K562 (cell line): Measurements from ENCODE around the gene SH3BGRL2.

Source experiments
- CCNT2 ChIP-seq: IDR thresholded peaks from 2 replicates; pipeline ENCODE4 v1.6.1; 2011; ENCODE audit warnings: borderline replicate concordance, low read depth, mild to moderate bottlenecking, moderate library complexity, mixed read lengths, low read length; ENCODE audit not compliant: insufficient read length; ENCODE audit errors: extremely low read depth
- CREM ChIP-seq: IDR thresholded peaks from 2 replicates; pipeline ENCODE4 v1.6.1; 2014; ENCODE audit warnings: antibody characterized with exemption, low read depth
- CTCF ChIP-seq, 3 experiments: IDR thresholded peaks in 2 of 3; conservative IDR thresholded peaks in 1 of 3; 2 replicates each; pipeline ENCODE4 v1.5.1; 2011 to 2012; ENCODE audit warnings: low read length in 3 of 3, mild to moderate bottlenecking in 3 of 3, control low read depth in 2 of 3, improper control_type of control experiment in 1 of 3, inconsistent platforms in 1 of 3, low read depth in 1 of 3, mixed read lengths in 1 of 3, moderate library complexity in 1 of 3; ENCODE audit not compliant: insufficient read depth in 2 of 3
- ELF4 ChIP-seq: fragments of 450-650 bp; formaldehyde crosslinking; IDR thresholded peaks from 2 replicates; pipeline ENCODE4 v1.4.0; 2022; ENCODE audit warnings: missing genetic modification characterization
- EZH2 ChIP-seq: IDR thresholded peaks from 2 replicates; pipeline ENCODE4 v1.6.1; 2012; ENCODE audit warnings: low read depth, mild to moderate bottlenecking, inconsistent platforms, low read length, borderline replicate concordance
- JUN ChIP-seq, 2 experiments: sonication (generic) in 1 of 2; formaldehyde crosslinking in 1 of 2; IDR thresholded peaks; 2 replicates each; pipeline versions ENCODE4 v1.6.1 to v1.8.0; 2012 to 2022; ENCODE audit warnings: borderline replicate concordance in 2 of 2, mild to moderate bottlenecking in 2 of 2, improper control_type of control experiment in 1 of 2, low read depth in 1 of 2, low read length in 1 of 2, missing genetic modification reagents in 1 of 2
- NFRKB ChIP-seq: fragments of 450-650 bp; IDR thresholded peaks from 2 replicates; pipeline ENCODE4 v1.6.1; 2016; ENCODE audit warnings: low read depth
- POLR2A ChIP-seq: fragments of 450-650 bp; conservative IDR thresholded peaks from 2 replicates; pipeline ENCODE4 v1.6.1; 2016
- SIN3A ChIP-seq, 2 experiments: fragments of 150-350 bp in 1 of 2; IDR thresholded peaks; 2 replicates each; pipeline ENCODE4 v1.6.1; 2011 to 2016; ENCODE audit warnings: borderline replicate concordance in 2 of 2, low read depth in 2 of 2, low read length in 2 of 2, mild to moderate bottlenecking in 2 of 2, moderate library complexity in 2 of 2; ENCODE audit not compliant: control insufficient read depth in 1 of 2
- THAP7 ChIP-seq: fragments of 250-450 bp; sonication (Bioruptor Pico); IDR thresholded peaks from 2 replicates; pipeline ENCODE4 v1.5.0; 2021
- ZBTB11 ChIP-seq, 3 experiments: fragments of 200-800 bp in 1 of 3; fragments of 250-450 bp in 1 of 3; fragments of 450-650 bp in 1 of 3; sonication (Bioruptor Pico) in 1 of 3; sonication (Bioruptor generic) in 1 of 3; formaldehyde crosslinking in 1 of 3; IDR thresholded peaks; 2 replicates each; pipeline versions ENCODE4 v1.6.1 to v1.8.0; 2016 to 2022; ENCODE audit warnings: mild to moderate bottlenecking in 2 of 3, missing genetic modification characterization in 2 of 3, missing compliant biosample characterization in 1 of 3, moderate library complexity in 1 of 3
- ZFX ChIP-seq: sonication (generic); formaldehyde crosslinking; IDR thresholded peaks from 2 replicates; pipeline ENCODE4 v1.8.0; 2022; ENCODE audit warnings: mild to moderate bottlenecking, missing genetic modification reagents, moderate library complexity
- ZNF561 ChIP-seq: fragments of 450-650 bp; formaldehyde crosslinking; conservative IDR thresholded peaks from 2 replicates; pipeline ENCODE4 v1.4.0; 2020; ENCODE audit warnings: mild to moderate bottlenecking, moderate library complexity

- TF ChIP-seq ZNF561 (no peak), POLR2A (no peak), THAP7 (no peak), SIN3A (IDR thresholded peaks at IDR 0.05; ENCODE audit: borderline replicate concordance in 2 of 2, control insufficient read depth in 1 of 2, low read depth in 2 of 2, low read length in 2 of 2) (no peak), ZFX (no peak), ELF4 (CRISPR knock-in tag) (no peak), ZBTB11 (CRISPR knock-in tag; IDR thresholded peaks at IDR 0.05) (no peak), JUN (IDR thresholded peaks at IDR 0.05; ENCODE audit: borderline replicate concordance, low read depth, low read length) (no peak), JUN (CRISPR knock-in tag; IDR thresholded peaks at IDR 0.05; ENCODE audit: borderline replicate concordance) (no peak), NFRKB (no peak), EZH2 (no peak), CREM (no peak), CTCF (IDR thresholded peaks at IDR 0.05 in 2 of 3, conservative IDR thresholded peaks at IDR 0.05 in 1 of 3; ENCODE audit: insufficient read depth in 2 of 3, low read depth in 1 of 3, low read length in 3 of 3) (no peak), CCNT2 (no peak)
These were observed 22.6 kb upstream of the SH3BGRL2 start for GRCh38 chr6:79608334-79609224.
